ENCODE results near the gene NREP.

Gene NREP

DNA sequence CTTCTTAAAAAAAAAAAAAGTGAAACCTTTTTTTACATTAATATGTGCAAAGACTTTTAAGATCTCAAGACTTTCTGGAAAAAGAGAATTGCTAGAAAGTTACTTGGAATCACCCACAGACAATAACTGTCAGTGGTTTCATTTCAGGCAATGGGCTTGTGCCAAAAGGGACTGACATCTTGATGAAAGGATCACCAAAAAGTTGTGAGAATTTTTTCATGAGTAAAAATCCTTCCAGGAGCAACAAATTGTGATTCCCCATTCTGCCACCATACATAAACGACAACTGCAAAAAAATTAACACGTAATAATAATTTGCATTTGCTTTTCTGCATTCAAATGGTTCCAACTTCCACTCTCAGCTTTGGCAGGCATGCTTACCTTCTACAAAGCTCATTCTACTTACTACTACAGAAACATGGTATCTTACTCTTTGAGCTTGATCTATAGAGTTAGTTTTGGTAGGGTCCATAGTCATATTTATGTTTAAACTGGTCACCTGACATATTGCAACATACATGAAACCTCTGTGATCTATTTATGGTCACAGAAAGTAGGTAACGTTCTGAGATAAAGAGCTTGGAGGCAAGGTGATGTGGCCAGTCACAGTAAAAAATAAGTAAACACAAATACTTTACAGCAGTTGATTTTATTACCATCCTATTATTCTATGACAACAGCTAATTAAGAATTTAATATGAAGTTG is 3.0 kb downstream of the NREP start:
- Histone ChIP-seq H3K4me3 (ENCODE audit: low read length) (no peak overlapping the region), H3K4me2 (ENCODE audit: low read length) (no peak overlapping the region), H3K27ac (ENCODE audit: low read length) (no peak overlapping the region), H3K27me3 (ENCODE audit: low read depth, low read length) (no peaks in the 10 kb centered on the region), H3K79me2 (ENCODE audit: low read length) (peaks cover 10% of the 10 kb centered on the region), H3K9ac (ENCODE audit: low read length) (no peak overlapping the region), H3K36me3 (replicated peaks; ENCODE audit: low read depth, low read length) (peaks cover 17% of the 10 kb centered on the region), H2AFZ (ENCODE audit: low read depth, low read length) (no peak overlapping the region), H4K20me1 (ENCODE audit: insufficient read depth, low read length) (no peaks in the 10 kb centered on the region), H3K4me1 (ENCODE audit: low read length) (peaks cover 17% of the 10 kb centered on the region), H3K9me3 (ENCODE audit: insufficient read depth, low read length) (no peaks in the 10 kb centered on the region)
- TF ChIP-seq EZH2phosphoT487 (IDR thresholded peaks at IDR 0.05; ENCODE audit: low read depth): no peak

DNA sequence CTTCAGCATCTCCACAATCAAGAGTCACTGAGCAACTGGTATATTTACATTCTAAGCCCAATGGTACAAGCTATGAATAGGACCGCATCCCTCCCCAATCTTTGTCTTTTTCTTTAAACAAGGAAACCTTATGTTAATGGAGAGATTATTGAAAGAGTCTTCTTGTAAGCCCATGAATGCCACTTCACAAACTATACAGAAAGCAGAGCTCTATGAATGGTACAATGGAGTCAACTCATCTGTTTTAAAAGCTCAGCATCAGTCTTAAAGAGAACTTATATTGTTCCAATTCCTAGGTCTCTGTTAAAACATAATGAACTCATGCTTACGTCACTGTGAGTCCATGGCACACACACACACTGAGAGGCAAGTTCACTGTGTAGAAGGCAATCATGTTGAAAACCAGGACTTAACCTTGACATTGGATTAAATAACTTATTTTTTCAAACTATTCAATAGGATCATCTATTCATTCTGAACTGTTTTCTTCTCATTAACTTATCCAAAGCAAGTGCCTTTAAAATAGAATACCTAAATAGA is 4.5 kb downstream of the NREP start:
- peaks cover 8% of the 10 kb centered on the region for H3K4me1 ChIP-seq (ENCODE audit: low read length)

DNA sequence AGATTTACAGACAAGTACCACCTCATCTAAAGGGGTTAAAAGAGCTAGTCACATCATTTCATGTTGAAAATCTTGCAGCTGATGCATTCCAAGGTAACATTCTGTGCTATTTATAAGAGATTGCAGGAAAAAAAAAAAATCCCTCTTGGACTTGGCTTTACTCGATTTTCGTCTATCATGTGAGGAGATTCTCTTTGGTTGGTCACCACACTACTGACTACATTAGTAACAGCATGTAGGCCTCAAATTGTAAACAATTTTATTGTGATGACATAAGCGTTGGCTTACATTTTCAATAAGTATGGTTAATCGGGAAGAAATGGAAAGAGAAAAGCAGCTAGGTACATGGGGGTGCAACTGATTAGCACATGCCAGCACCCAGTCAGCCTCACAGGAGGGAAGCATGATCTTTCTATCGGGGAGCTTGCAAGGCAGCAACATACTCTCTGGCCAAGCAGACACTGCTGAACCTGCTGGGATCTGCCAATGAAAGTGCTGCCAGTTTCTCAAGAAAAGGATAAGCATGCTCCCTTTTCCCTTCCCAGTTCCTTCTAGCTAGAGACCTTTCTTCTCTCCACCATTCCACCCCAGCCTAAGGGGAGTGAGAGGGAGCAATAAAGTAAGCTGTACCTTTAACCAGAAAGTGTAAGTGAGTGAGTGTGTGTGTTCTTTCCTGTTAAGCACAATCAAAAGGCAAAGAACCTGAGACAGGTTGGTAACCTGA is 7.5 kb downstream of the NREP start:
- Histone ChIP-seq H2AFZ (ENCODE audit: low read depth, low read length) (no peak overlapping the region), H3K27me3 (ENCODE audit: low read depth, low read length) (no peaks in the 10 kb centered on the region), H3K4me1 (ENCODE audit: low read length) (no peaks in the 10 kb centered on the region), H3K4me2 (ENCODE audit: low read length) (no peak overlapping the region), H3K9me3 (ENCODE audit: insufficient read depth, low read length) (no peaks in the 10 kb centered on the region), H3K4me3 (ENCODE audit: low read length) (no peak overlapping the region), H3K27ac (ENCODE audit: low read length) (no peak overlapping the region), H4K20me1 (ENCODE audit: insufficient read depth, low read length) (no peaks in the 10 kb centered on the region), H3K79me2 (ENCODE audit: low read length) (no peaks in the 10 kb centered on the region), H3K9ac (ENCODE audit: low read length) (no peak overlapping the region), H3K36me3 (replicated peaks; ENCODE audit: low read depth, low read length) (peaks cover 17% of the 10 kb centered on the region)
- TF ChIP-seq, protein P1, sequence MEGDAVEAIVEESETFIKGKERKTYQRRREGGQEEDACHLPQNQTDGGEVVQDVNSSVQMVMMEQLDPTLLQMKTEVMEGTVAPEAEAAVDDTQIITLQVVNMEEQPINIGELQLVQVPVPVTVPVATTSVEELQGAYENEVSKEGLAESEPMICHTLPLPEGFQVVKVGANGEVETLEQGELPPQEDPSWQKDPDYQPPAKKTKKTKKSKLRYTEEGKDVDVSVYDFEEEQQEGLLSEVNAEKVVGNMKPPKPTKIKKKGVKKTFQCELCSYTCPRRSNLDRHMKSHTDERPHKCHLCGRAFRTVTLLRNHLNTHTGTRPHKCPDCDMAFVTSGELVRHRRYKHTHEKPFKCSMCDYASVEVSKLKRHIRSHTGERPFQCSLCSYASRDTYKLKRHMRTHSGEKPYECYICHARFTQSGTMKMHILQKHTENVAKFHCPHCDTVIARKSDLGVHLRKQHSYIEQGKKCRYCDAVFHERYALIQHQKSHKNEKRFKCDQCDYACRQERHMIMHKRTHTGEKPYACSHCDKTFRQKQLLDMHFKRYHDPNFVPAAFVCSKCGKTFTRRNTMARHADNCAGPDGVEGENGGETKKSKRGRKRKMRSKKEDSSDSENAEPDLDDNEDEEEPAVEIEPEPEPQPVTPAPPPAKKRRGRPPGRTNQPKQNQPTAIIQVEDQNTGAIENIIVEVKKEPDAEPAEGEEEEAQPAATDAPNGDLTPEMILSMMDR (IDR thresholded peaks at IDR 0.05; ENCODE audit: low read depth, low read length): no peak
- TF ChIP-seq EZH2phosphoT487 (IDR thresholded peaks at IDR 0.05; ENCODE audit: low read depth): no peak

More for the DNA sequence above, 4.5 kb downstream of the NREP start:
- Histone ChIP-seq H3K4me3 (ENCODE audit: low read length) (no peak overlapping the region), H2AFZ (ENCODE audit: low read depth, low read length) (no peak overlapping the region), H4K20me1 (ENCODE audit: insufficient read depth, low read length) (no peaks in the 10 kb centered on the region), H3K4me2 (ENCODE audit: low read length) (no peak overlapping the region), H3K27me3 (ENCODE audit: low read depth, low read length) (no peaks in the 10 kb centered on the region), H3K9ac (ENCODE audit: low read length) (no peak overlapping the region), H3K27ac (ENCODE audit: low read length) (no peak overlapping the region), H3K9me3 (ENCODE audit: insufficient read depth, low read length) (no peaks in the 10 kb centered on the region), H3K36me3 (replicated peaks; ENCODE audit: low read depth, low read length) (peaks cover 23% of the 10 kb centered on the region), H3K79me2 (ENCODE audit: low read length) (peaks cover 10% of the 10 kb centered on the region)
- no peak for TF ChIP-seq EZH2phosphoT487 (IDR thresholded peaks at IDR 0.05; ENCODE audit: low read depth)
- TF ChIP-seq, protein P1 (IDR thresholded peaks at IDR 0.05; ENCODE audit: low read depth, low read length): no peak

DNA sequence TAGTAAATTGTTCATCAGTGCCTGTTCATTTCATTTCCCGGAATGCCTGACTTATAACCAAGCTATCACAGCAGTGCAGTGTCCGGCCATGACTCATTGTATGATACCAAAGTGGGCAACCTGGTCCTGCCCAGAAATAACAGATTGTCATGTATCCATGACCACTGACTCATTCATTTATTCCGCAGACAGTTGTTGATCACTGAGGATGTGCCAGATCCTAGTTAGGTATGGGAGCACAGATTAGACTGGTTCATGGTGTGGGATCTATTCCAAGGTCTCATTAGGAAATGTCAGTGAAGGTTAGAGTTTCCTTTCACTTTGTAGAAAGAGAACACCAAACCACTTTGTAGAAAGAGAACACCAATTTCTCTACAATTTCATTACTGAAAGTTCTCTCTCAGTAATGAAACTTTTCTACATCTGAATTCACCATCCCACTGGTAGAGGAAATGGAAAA is 8.7 kb downstream of the NREP start:
- Histone ChIP-seq H3K4me3 (ENCODE audit: low read length) (no peak overlapping the region), H3K36me3 (replicated peaks; ENCODE audit: low read depth, low read length) (peaks cover 11% of the 10 kb centered on the region), H3K79me2 (ENCODE audit: low read length) (no peaks in the 10 kb centered on the region), H3K9me3 (ENCODE audit: insufficient read depth, low read length) (no peaks in the 10 kb centered on the region), H3K4me2 (ENCODE audit: low read length) (no peak overlapping the region), H3K9ac (ENCODE audit: low read length) (no peak overlapping the region), H3K4me1 (ENCODE audit: low read length) (no peaks in the 10 kb centered on the region), H3K27ac (ENCODE audit: low read length) (no peak overlapping the region), H2AFZ (ENCODE audit: low read depth, low read length) (no peak overlapping the region), H4K20me1 (ENCODE audit: insufficient read depth, low read length) (no peaks in the 10 kb centered on the region), H3K27me3 (ENCODE audit: low read depth, low read length) (no peaks in the 10 kb centered on the region)
- TF ChIP-seq, protein P1 (IDR thresholded peaks at IDR 0.05; ENCODE audit: low read depth, low read length): no peak
- TF ChIP-seq EZH2phosphoT487 (IDR thresholded peaks at IDR 0.05; ENCODE audit: low read depth): no peak
